ENCODE measurements around the gene TRDN.

The TRDN gene

DNA sequence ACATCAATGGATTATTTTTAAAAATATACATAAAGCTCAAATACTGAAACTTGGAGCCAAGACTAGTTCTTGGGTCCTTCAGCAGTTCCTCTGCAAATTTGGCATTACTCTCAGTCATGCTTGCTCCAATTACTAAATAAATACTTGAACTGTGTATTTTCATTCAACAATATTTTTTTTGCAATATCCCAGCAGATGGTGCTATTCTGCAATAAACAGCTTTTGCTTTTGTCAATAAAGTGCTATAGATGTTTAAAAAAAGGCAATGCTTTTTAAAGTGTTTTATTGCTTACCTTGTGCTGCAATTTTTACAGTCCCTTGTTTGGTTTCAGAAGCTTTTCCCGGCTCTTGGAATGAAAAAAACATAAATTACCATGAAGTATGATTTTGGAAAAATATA lies 243.4 kb downstream of the TRDN start (continued):
- 0 out of 2 replicates have a peak, but pooled peaks have one; percentile 43 for TF ChIP-seq ZNF362 (tag by site-specific recombination; IDR thresholded peaks at IDR 0.05)
- TF ChIP-seq, protein P1, sequence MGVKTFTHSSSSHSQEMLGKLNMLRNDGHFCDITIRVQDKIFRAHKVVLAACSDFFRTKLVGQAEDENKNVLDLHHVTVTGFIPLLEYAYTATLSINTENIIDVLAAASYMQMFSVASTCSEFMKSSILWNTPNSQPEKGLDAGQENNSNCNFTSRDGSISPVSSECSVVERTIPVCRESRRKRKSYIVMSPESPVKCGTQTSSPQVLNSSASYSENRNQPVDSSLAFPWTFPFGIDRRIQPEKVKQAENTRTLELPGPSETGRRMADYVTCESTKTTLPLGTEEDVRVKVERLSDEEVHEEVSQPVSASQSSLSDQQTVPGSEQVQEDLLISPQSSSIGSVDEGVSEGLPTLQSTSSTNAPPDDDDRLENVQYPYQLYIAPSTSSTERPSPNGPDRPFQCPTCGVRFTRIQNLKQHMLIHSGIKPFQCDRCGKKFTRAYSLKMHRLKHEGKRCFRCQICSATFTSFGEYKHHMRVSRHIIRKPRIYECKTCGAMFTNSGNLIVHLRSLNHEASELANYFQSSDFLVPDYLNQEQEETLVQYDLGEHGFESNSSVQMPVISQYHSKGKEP (tag by site-specific recombination; IDR thresholded peaks at IDR 0.05) = 0 out of 2 replicates have a peak, but pooled peaks have one; percentile 23

- Histone ChIP-seq H3K27ac (ENCODE audit: extremely low read depth, low read depth, low read length) (no peak overlapping the region), H3K4me3 (ENCODE audit: low read depth, low read length) (no peak overlapping the region), H3K9me3 (ENCODE audit: control insufficient read depth, insufficient read depth, low read depth, low read length) (no peaks in the 10 kb centered on the region), H3K4me1 (ENCODE audit: control insufficient read depth, insufficient read depth, low read length) (no peaks in the 10 kb centered on the region), H3K36me3 (ENCODE audit: control insufficient read depth in 2 of 2, insufficient read depth in 1 of 2, low read length in 2 of 2) (no peaks in the 10 kb centered on the region)
- TF ChIP-seq PRDM10 (tag by site-specific recombination; IDR thresholded peaks at IDR 0.05) = no peak
- TF ChIP-seq SP2 (tag by site-specific recombination; IDR thresholded peaks at IDR 0.05) = no peak
- TF ChIP-seq ZNF549 (tag by site-specific recombination; IDR thresholded peaks at IDR 0.05) = no peak
- no peak for TF ChIP-seq ZNF558 (tag by site-specific recombination; IDR thresholded peaks at IDR 0.05)
- no peak for TF ChIP-seq ZNF837 (tag by site-specific recombination; IDR thresholded peaks at IDR 0.05)
- ChIA-PET CTCF (interaction anchor here (0.6 to 2.5 kb wide), 4 partner anchors 10 to 514 kb away, joined by 3 to 21 read pairs (median 5); no protein-coding TSS in a partner anchor), POLR2A (no interaction called here)
These were observed 253.0 kb downstream of the TRDN start for GRCh38 chr6:123383718-123384117.

DNA sequence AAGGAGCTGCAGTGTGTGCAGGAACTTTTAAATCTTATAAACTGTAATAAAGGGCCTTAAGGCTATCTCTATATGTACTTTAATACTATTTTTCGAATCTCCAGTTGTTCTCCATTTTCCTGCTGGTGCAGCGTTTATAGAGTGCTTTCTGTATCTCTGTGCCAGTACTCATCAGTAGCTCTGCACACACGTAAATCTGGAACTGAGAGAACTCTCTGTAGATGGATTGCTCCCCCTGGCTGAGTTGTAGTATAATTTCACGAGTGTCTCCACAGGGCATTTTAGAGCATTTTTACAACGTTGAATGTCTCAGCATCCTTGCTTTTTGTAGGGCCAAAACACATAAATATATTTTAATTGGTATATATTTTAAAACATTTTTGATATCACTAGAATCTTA lies 256.5 kb downstream of the TRDN start:
- no peak overlapping the region for H3K4me3 ChIP-seq (ENCODE audit: low read depth, low read length)
- POLR2A ChIA-PET = no interaction called here
- TF ChIP-seq, protein P2, sequence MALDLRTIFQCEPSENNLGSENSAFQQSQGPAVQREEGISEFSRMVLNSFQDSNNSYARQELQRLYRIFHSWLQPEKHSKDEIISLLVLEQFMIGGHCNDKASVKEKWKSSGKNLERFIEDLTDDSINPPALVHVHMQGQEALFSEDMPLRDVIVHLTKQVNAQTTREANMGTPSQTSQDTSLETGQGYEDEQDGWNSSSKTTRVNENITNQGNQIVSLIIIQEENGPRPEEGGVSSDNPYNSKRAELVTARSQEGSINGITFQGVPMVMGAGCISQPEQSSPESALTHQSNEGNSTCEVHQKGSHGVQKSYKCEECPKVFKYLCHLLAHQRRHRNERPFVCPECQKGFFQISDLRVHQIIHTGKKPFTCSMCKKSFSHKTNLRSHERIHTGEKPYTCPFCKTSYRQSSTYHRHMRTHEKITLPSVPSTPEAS (tag by site-specific recombination; IDR thresholded peaks at IDR 0.05) = peak; percentile 72
- TF ChIP-seq ZNF221 (tag by site-specific recombination; IDR thresholded peaks at IDR 0.05; ENCODE audit: borderline replicate concordance) = no peak
- TF ChIP-seq ZNF132 (tag by site-specific recombination; IDR thresholded peaks at IDR 0.05; ENCODE audit: borderline replicate concordance) = no peak
- TF ChIP-seq GLI2 (tag by site-specific recombination; IDR thresholded peaks at IDR 0.05; ENCODE audit: borderline replicate concordance, low read depth) = no peak
- TF ChIP-seq ZNF704 (tag by site-specific recombination; IDR thresholded peaks at IDR 0.05) = no peak
- no peak for TF ChIP-seq ZNF2 (tag by site-specific recombination; IDR thresholded peaks at IDR 0.05)
- no peak for TF ChIP-seq KLF7 (tag by site-specific recombination; IDR thresholded peaks at IDR 0.05; ENCODE audit: borderline replicate concordance)
- no peak for TF ChIP-seq MZF1 (tag by site-specific recombination; IDR thresholded peaks at IDR 0.05; ENCODE audit: borderline replicate concordance)
- TF ChIP-seq SP2 (tag by site-specific recombination; IDR thresholded peaks at IDR 0.05) = no peak
- no peak for TF ChIP-seq ZNF580 (tag by site-specific recombination; IDR thresholded peaks at IDR 0.05)
- TF ChIP-seq ZNF654 (tag by site-specific recombination; IDR thresholded peaks at IDR 0.05; ENCODE audit: low read depth) = peak; percentile 69
- no peak for TF ChIP-seq ZNF76 (tag by site-specific recombination; IDR thresholded peaks at IDR 0.05; ENCODE audit: borderline replicate concordance, low read depth)
- TF ChIP-seq KLF17 (tag by site-specific recombination; IDR thresholded peaks at IDR 0.05) = no peak
- no peak for TF ChIP-seq ZNF155 (tag by site-specific recombination; IDR thresholded peaks at IDR 0.05)
- TF ChIP-seq ZNF10 (tag by site-specific recombination; IDR thresholded peaks at IDR 0.05) = peak; percentile 76
- TF ChIP-seq ZNF391 (tag by site-specific recombination; IDR thresholded peaks at IDR 0.05; ENCODE audit: borderline replicate concordance, low read depth) = no peak

More for the DNA sequence above, 256.5 kb downstream of the TRDN start:
- H3K36me3 ChIP-seq (ENCODE audit: control insufficient read depth in 2 of 2, insufficient read depth in 1 of 2, low read length in 2 of 2) = no peaks in the 10 kb centered on the region
- H3K9me3 ChIP-seq (ENCODE audit: control insufficient read depth, insufficient read depth, low read depth, low read length) = no peaks in the 10 kb centered on the region
- H3K4me1 ChIP-seq (ENCODE audit: control insufficient read depth, insufficient read depth, low read length) = no peaks in the 10 kb centered on the region
- CTCF ChIA-PET = interaction anchor here (0.6 to 3.9 kb wide), 17 partner anchors 9 to 652 kb away, joined by 3 to 103 read pairs (median 4); no protein-coding TSS in a partner anchor
- no peak overlapping the region for H3K27ac ChIP-seq (ENCODE audit: extremely low read depth, low read depth, low read length)

All from HEK293 (cell line).